Keratinocyte (primary cell): Measurements from ENCODE around the gene CD4. TPM values are rescaled to one million over a fixed set of nuclear protein-coding genes. Genes with fewer than 3 reads are reported as not detected.

Experiments
- DNase-seq: peaks from one replicate; pipeline ENCODE4 v3.0.0-alpha.2; 2011; ENCODE audit warnings: low read depth, missing footprints, low spot score
- FAIRE-seq: peaks from 2 replicates; lab custom pipeline; 2011; peaks lifted over from hg19 to GRCh38; lab: Jason Lieb, UNC
- H2AFZ ChIP-seq: 2 replicates; pipeline ENCODE4 v1.6.0; 2012; ENCODE audit warnings: low read length, control low read depth, inconsistent platforms; ENCODE audit not compliant: control insufficient read depth
- H3K27ac ChIP-seq: 2 replicates; pipeline ENCODE4 v1.5.1; 2011; ENCODE audit warnings: low read length; ENCODE audit not compliant: control insufficient read depth, insufficient read depth
- H3K27me3 ChIP-seq: 3 replicates; pipeline ENCODE4 v1.6.0; 2011; ENCODE audit warnings: low read length; ENCODE audit not compliant: control insufficient read depth, insufficient read depth; ENCODE audit errors: extremely low read depth
- H3K36me3 ChIP-seq, 2 experiments: 2 replicates in 1 of 2; 3 replicates in 1 of 2; pipeline ENCODE4 v1.5.1; 2011; ENCODE audit warnings: low read length in 2 of 2, mild to moderate bottlenecking in 1 of 2; ENCODE audit not compliant: control insufficient read depth in 2 of 2, insufficient read depth in 2 of 2; ENCODE audit errors: extremely low read depth in 1 of 2
- H3K4me1 ChIP-seq: 3 replicates; pipeline ENCODE4 v1.5.1; 2011; ENCODE audit warnings: low read length; ENCODE audit not compliant: control insufficient read depth, insufficient read depth; ENCODE audit errors: extremely low read depth
- H3K4me2 ChIP-seq: 3 replicates; pipeline ENCODE4 v1.6.0; 2011; ENCODE audit warnings: low read depth, low read length; ENCODE audit not compliant: control insufficient read depth, insufficient read depth; ENCODE audit errors: extremely low read depth
- H3K4me3 ChIP-seq, 3 experiments: fragments of 200-600 bp in 1 of 3; sonication (generic) in 1 of 3; 2 replicates in 2 of 3; 3 replicates in 1 of 3; pipeline ENCODE4 v1.5.1; 2011 to 2016; ENCODE audit warnings: low read length in 3 of 3, mild to moderate bottlenecking in 3 of 3, control low read depth in 2 of 3, inconsistent platforms in 1 of 3, low read depth in 1 of 3, mixed read lengths in 1 of 3, mixed run types in 1 of 3, moderate library complexity in 1 of 3; ENCODE audit not compliant: control insufficient read depth in 2 of 3, insufficient read depth in 2 of 3; ENCODE audit errors: extremely low read depth in 1 of 3
- H3K79me2 ChIP-seq: 2 replicates; pipeline ENCODE4 v1.6.0; 2012; ENCODE audit warnings: low read length; ENCODE audit not compliant: control insufficient read depth, insufficient read depth
- H3K9ac ChIP-seq: 3 replicates; pipeline ENCODE4 v1.6.0; 2011; ENCODE audit warnings: low read length; ENCODE audit not compliant: control insufficient read depth, insufficient read depth; ENCODE audit errors: extremely low read depth
- H3K9me1 ChIP-seq: 3 replicates; pipeline ENCODE4 v1.6.0; 2011; ENCODE audit warnings: low read length; ENCODE audit not compliant: control insufficient read depth, insufficient read depth; ENCODE audit errors: extremely low read depth
- H3K9me3 ChIP-seq: 2 replicates; pipeline ENCODE4 v1.5.1; 2012; ENCODE audit warnings: low read depth, low read length; ENCODE audit not compliant: control insufficient read depth
- H4K20me1 ChIP-seq: 3 replicates; pipeline ENCODE4 v1.6.0; 2011; ENCODE audit warnings: low read length; ENCODE audit not compliant: control insufficient read depth, insufficient read depth; ENCODE audit errors: extremely low read depth
- EZH2 ChIP-seq: IDR thresholded peaks from one replicate; pipeline ENCODE4 v1.6.1; 2012; ENCODE audit warnings: inconsistent platforms, mild to moderate bottlenecking, low read length, moderate library complexity
- dilution Hi-C: fragments of 300-500 bp; cut with MboI; formaldehyde crosslinking; loops from one replicate; pipeline ENCODE4 v1.7.0; 2020; ENCODE audit warnings: low sequenced_read_pairs; ENCODE audit not compliant: extremely low pct_ligation_motif_present
- polyA plus RNA-seq, 5 experiments: library from polyadenylated mRNA; depleted of rRNA in 3 of 5; stranded (reverse) in 3 of 5; stranded (forward) in 1 of 5; unstranded in 1 of 5; fragments of >200 nt; gene quantifications; 1 replicate in 1 of 5; 2 replicates in 3 of 5; 3 replicates in 1 of 5; pipeline versions ENCODE4 v1.2.1 to v1.2.3, GENCODE V29; 2011 to 2012; ENCODE audit warnings: missing spikeins in 2 of 5, low read depth in 1 of 5, low replicate concordance in 1 of 5
- TF ChIP-seq, protein P1 (sequence below), 3 experiments: IDR thresholded peaks in 1 of 3; conservative IDR thresholded peaks in 1 of 3; optimal IDR thresholded peaks in 1 of 3; 2 replicates in 2 of 3; 3 replicates in 1 of 3; pipeline versions ENCODE3 to v1.5.1; 2011; ENCODE audit warnings: low read length in 3 of 3, mild to moderate bottlenecking in 3 of 3, moderate library complexity in 2 of 3, control low read depth in 1 of 3, inconsistent platforms in 1 of 3; ENCODE audit not compliant: insufficient read depth in 2 of 3; ENCODE audit errors: extremely low read depth in 1 of 3

CD4 gene
- polyA plus RNA-seq, 1 donor (not counting 4 experiments of a cell fraction or from before 2014, with no cell fraction given): 0.01 TPM

DNA sequence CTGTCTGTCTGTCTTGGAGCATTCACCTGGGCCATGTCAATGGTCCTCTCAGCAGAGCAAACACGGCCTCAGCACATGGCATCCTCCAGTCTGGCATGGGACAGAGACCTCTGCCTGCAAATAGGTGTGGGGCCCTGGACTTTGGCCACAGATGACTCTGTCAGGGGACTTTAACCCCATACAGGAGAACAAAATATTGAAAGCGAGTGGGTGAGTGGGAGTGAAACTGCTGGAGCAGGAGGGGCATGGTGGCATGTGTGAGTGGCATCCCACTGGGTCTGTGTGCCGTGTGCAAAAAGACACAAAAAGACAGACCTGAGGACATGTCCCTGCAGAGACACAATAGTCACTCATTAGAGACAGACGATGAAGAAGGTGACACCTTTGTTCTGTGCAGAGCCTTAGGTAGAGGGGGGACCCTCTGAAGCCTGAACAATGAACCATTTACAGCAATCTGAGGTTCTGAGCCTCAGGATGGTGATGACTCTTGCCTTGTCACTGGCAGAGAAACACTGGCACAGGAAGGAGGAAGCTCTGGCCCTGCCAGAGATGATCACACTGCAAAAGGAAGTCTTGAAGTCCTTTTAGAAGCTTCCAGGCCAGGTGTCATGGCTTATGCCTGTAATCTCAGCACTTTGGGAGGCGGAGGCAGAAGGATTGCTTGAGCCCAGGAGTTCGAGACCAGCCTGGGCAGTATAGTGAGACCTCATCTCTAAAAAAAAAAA, 9.5 kb upstream of the CD4 start:
- dilution Hi-C loops: no loop called here
- TF ChIP-seq, protein P1, sequence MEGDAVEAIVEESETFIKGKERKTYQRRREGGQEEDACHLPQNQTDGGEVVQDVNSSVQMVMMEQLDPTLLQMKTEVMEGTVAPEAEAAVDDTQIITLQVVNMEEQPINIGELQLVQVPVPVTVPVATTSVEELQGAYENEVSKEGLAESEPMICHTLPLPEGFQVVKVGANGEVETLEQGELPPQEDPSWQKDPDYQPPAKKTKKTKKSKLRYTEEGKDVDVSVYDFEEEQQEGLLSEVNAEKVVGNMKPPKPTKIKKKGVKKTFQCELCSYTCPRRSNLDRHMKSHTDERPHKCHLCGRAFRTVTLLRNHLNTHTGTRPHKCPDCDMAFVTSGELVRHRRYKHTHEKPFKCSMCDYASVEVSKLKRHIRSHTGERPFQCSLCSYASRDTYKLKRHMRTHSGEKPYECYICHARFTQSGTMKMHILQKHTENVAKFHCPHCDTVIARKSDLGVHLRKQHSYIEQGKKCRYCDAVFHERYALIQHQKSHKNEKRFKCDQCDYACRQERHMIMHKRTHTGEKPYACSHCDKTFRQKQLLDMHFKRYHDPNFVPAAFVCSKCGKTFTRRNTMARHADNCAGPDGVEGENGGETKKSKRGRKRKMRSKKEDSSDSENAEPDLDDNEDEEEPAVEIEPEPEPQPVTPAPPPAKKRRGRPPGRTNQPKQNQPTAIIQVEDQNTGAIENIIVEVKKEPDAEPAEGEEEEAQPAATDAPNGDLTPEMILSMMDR (optimal IDR thresholded peaks at IDR 0.05 in 1 of 3, IDR thresholded peaks at IDR 0.05 in 1 of 3, conservative IDR thresholded peaks at IDR 0.05 in 1 of 3; ENCODE audit: extremely low read depth in 1 of 3, insufficient read depth in 2 of 3, low read length in 3 of 3): no peak
- no peak for TF ChIP-seq EZH2

DNA sequence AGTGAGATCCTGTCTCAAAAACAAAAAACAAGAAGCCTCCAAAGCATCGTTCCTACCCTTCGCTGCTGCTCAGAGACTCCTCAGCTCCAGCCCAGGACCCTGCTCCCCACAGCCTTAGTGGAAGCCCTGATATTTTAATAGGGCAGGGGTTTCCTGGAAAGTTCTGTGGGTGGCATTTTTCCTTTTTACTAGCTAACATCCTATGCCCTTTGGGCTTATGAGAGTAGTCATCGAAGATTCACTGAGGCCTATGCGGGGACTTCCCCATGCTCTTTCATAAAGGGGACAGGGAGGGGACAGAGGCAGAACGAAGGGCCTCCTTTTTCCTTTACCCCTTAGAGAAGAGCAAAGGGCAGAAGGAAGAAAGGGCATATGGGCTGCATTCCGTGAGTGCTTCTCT, 8.8 kb upstream of the CD4 start:
- Histone ChIP-seq H3K4me3 (no peak overlapping the region), H3K27me3 (peaks cover 18% of the 10 kb centered on the region), H3K9ac (no peak overlapping the region), H3K79me2 (no peaks in the 10 kb centered on the region), H3K27ac (no peak overlapping the region), H2AFZ (no peak overlapping the region), H3K9me1 (no peaks in the 10 kb centered on the region), H4K20me1 (no peaks in the 10 kb centered on the region), H3K36me3 (no peaks in the 10 kb centered on the region), H3K4me1 (peaks cover 8% of the 10 kb centered on the region), H3K9me3 (no peaks in the 10 kb centered on the region), H3K4me2 (no peak overlapping the region)
- dilution Hi-C loops: no loop called here
- no peak for DNase-seq
- FAIRE-seq: no peak
- TF ChIP-seq EZH2: no peak

More for the DNA sequence above, 9.5 kb upstream of the CD4 start:
- Histone ChIP-seq H2AFZ (no peak overlapping the region), H3K4me3 (no peak overlapping the region), H4K20me1 (no peaks in the 10 kb centered on the region), H3K36me3 (no peaks in the 10 kb centered on the region), H3K27me3 (peaks cover 18% of the 10 kb centered on the region), H3K4me2 (no peak overlapping the region), H3K9ac (no peak overlapping the region), H3K27ac (no peak overlapping the region), H3K9me1 (no peaks in the 10 kb centered on the region), H3K4me1 (peaks cover 8% of the 10 kb centered on the region), H3K9me3 (no peaks in the 10 kb centered on the region), H3K79me2 (no peaks in the 10 kb centered on the region)
- FAIRE-seq: no peak
- no peak for DNase-seq
